H9 (cell line): ENCODE data around the gene NKX1-2. TPM values are rescaled to one million over a fixed set of nuclear protein-coding genes. Genes with fewer than 3 reads are reported as not detected.

ENCODE experiments used
- DNase-seq: peaks from one replicate; pipeline ENCODE4 v3.0.0-alpha.2; 2017
- H2AFZ ChIP-seq: one replicate; pipeline ENCODE4 v1.6.1; 2013; ENCODE audit warnings: mild to moderate bottlenecking, low read length, control low read depth, moderate library complexity
- H2AK5ac ChIP-seq: 2 replicates; pipeline ENCODE4 v1.6.1; 2013; ENCODE audit warnings: low read length, control low read depth, mixed read lengths; ENCODE audit not compliant: insufficient read length
- H2BK120ac ChIP-seq: one replicate; pipeline ENCODE4 v1.6.1; 2013; ENCODE audit warnings: low read depth, mild to moderate bottlenecking, low read length, control low read depth, inconsistent platforms; ENCODE audit not compliant: poor library complexity, severe bottlenecking
- H2BK12ac ChIP-seq: 2 replicates; pipeline ENCODE4 v1.6.1; 2013; ENCODE audit warnings: low read length, control low read depth, mixed read lengths, low read depth; ENCODE audit not compliant: insufficient read length
- H2BK15ac ChIP-seq: 2 replicates; pipeline ENCODE4 v1.6.1; 2013; ENCODE audit warnings: low read depth, low read length, control low read depth
- H2BK20ac ChIP-seq: one replicate; pipeline ENCODE4 v1.6.1; 2013; ENCODE audit warnings: low read depth, mild to moderate bottlenecking, low read length, control low read depth, inconsistent platforms; ENCODE audit not compliant: poor library complexity, severe bottlenecking
- H2BK5ac ChIP-seq: 2 replicates; pipeline ENCODE4 v1.6.1; 2013; ENCODE audit warnings: low read length, control low read depth, mixed read lengths; ENCODE audit not compliant: insufficient read length
- H3K14ac ChIP-seq: 2 replicates; pipeline ENCODE4 v1.6.1; 2013; ENCODE audit warnings: low read length, control low read depth; ENCODE audit not compliant: insufficient read depth
- H3K18ac ChIP-seq: 2 replicates; pipeline ENCODE4 v1.6.1; 2013; ENCODE audit warnings: low read depth, mild to moderate bottlenecking, mixed read lengths, low read length, control low read depth; ENCODE audit not compliant: insufficient read length
- H3K23ac ChIP-seq: 2 replicates; pipeline ENCODE4 v1.6.1; 2013; ENCODE audit warnings: low read length, control low read depth, mixed read lengths, low read depth; ENCODE audit not compliant: insufficient read length
- H3K23me2 ChIP-seq: 2 replicates; pipeline ENCODE4 v1.6.1; 2013; ENCODE audit warnings: low read depth, mild to moderate bottlenecking, mixed read lengths, low read length, control low read depth; ENCODE audit not compliant: insufficient read length, poor library complexity, severe bottlenecking
- H3K27ac ChIP-seq: 2 replicates; pipeline ENCODE4 v1.5.1; 2013; ENCODE audit warnings: low read length, control low read depth, mixed read lengths, low read depth; ENCODE audit not compliant: insufficient read length
- H3K27me3 ChIP-seq: 2 replicates; pipeline ENCODE4 v1.6.1; 2013; ENCODE audit warnings: low read length, control low read depth, inconsistent platforms; ENCODE audit not compliant: insufficient read depth
- H3K4ac ChIP-seq: 2 replicates; pipeline ENCODE4 v1.6.1; 2013; ENCODE audit warnings: low read depth, mild to moderate bottlenecking, control low read depth, inconsistent platforms, low read length, moderate library complexity
- H3K4me1 ChIP-seq: 2 replicates; pipeline ENCODE4 v1.6.1; 2013; ENCODE audit warnings: low read length, control low read depth, inconsistent platforms; ENCODE audit not compliant: insufficient read depth
- H3K4me2 ChIP-seq: 2 replicates; pipeline ENCODE4 v1.6.1; 2013; ENCODE audit warnings: low read length, control low read depth, mixed read lengths; ENCODE audit not compliant: insufficient read length, insufficient read depth
- H3K56ac ChIP-seq: 2 replicates; pipeline ENCODE4 v1.6.1; 2013; ENCODE audit warnings: low read depth, mild to moderate bottlenecking, mixed read lengths, low read length, control low read depth; ENCODE audit not compliant: insufficient read length
- H3K79me1 ChIP-seq: 2 replicates; pipeline ENCODE4 v1.6.1; 2013; ENCODE audit warnings: low read depth, mild to moderate bottlenecking, moderate library complexity, low read length, control low read depth, inconsistent platforms; ENCODE audit not compliant: insufficient read depth, poor library complexity, severe bottlenecking
- H3K79me2 ChIP-seq: 2 replicates; pipeline ENCODE4 v1.6.1; 2013; ENCODE audit warnings: low read length, control low read depth, inconsistent platforms; ENCODE audit not compliant: insufficient read depth
- H3K9ac ChIP-seq: 2 replicates; pipeline ENCODE4 v1.6.1; 2013; ENCODE audit warnings: low read length, control low read depth, mixed read lengths; ENCODE audit not compliant: insufficient read length; ENCODE audit errors: extremely low read depth
- H3K9me3 ChIP-seq: one replicate; pipeline ENCODE4 v1.6.1; 2013; ENCODE audit warnings: low read depth, low read length, inconsistent platforms; ENCODE audit not compliant: control insufficient read depth
- H3T11ph ChIP-seq: one replicate; pipeline ENCODE4 v1.6.1; 2013; ENCODE audit warnings: mild to moderate bottlenecking, low read length, control low read depth, inconsistent platforms
- H4K20me1 ChIP-seq: one replicate; pipeline ENCODE4 v1.6.1; 2013; ENCODE audit not compliant: control insufficient read depth, insufficient read length, insufficient read depth
- H4K5ac ChIP-seq: 2 replicates; pipeline ENCODE4 v1.6.1; 2013; ENCODE audit warnings: low read depth, mild to moderate bottlenecking, mixed read lengths, low read length, control low read depth; ENCODE audit not compliant: insufficient read length
- H4K8ac ChIP-seq: replicated peaks from 2 replicates; pipeline ENCODE4 v1.6.1; 2013; ENCODE audit warnings: low read length, control low read depth, mixed read lengths, low read depth; ENCODE audit not compliant: insufficient read length
- H4K91ac ChIP-seq: 2 replicates; pipeline ENCODE4 v1.6.1; 2013; ENCODE audit warnings: low read depth, mild to moderate bottlenecking, moderate library complexity, mixed read lengths, low read length, control low read depth; ENCODE audit not compliant: insufficient read length
- H3K27ac Mint-ChIP-seq, 3 experiments: 2 replicates in 2 of 3; 3 replicates in 1 of 3; pipeline ENCODE4 v1.8.0; 2020 to 2021; ENCODE audit warnings: mixed read lengths in 3 of 3, mild to moderate bottlenecking in 1 of 3, moderate library complexity in 1 of 3
- H3K27me3 Mint-ChIP-seq: 2 replicates; pipeline ENCODE4 v1.8.0; 2021; ENCODE audit warnings: low read depth, mild to moderate bottlenecking, moderate library complexity, mixed read lengths
- H3K36me3 Mint-ChIP-seq, 3 experiments: 2 replicates in 2 of 3; 3 replicates in 1 of 3; pipeline ENCODE4 v1.8.0; 2020 to 2021; ENCODE audit warnings: low read depth in 3 of 3, mixed read lengths in 3 of 3; ENCODE audit not compliant: insufficient read depth in 1 of 3
- H3K4me1 Mint-ChIP-seq, 2 experiments: 2 replicates each; pipeline ENCODE4 v1.8.0; 2020; ENCODE audit warnings: mixed read lengths in 2 of 2
- H3K4me3 Mint-ChIP-seq, 2 experiments: 2 replicates in 1 of 2; 3 replicates in 1 of 2; pipeline ENCODE4 v1.8.0; 2020 to 2021; ENCODE audit warnings: mild to moderate bottlenecking in 2 of 2, mixed read lengths in 2 of 2, moderate library complexity in 1 of 2
- H3K9me3 Mint-ChIP-seq, 2 experiments: 2 replicates in 1 of 2; 3 replicates in 1 of 2; pipeline ENCODE4 v1.8.0; 2020; ENCODE audit warnings: mild to moderate bottlenecking in 2 of 2, mixed read lengths in 2 of 2, moderate library complexity in 1 of 2
- WGBS: extraction: QIAGEN DNeasy Blood & Tissue Kit; methylation state at CpG from one replicate; pipeline ENCODE4 v1.1.7; 2013; ENCODE audit warnings: missing lambda C conversion rate, low lambda C conversion rate, mixed read lengths; ENCODE audit not compliant: insufficient read length; ENCODE audit errors: extremely low coverage; 5-methylcytosine and 5-hydroxymethylcytosine counted together
- total RNA-seq: library from RNA; stranded (reverse); gene quantifications from 2 replicates; pipeline ENCODE4 v1.2.1, GENCODE V29; 2021
- TF ChIP-seq, protein P1 (sequence below): fragments of 200-600 bp; sonication (generic); conservative IDR thresholded peaks from 3 replicates; pipeline ENCODE4 v1.8.0; 2021; ENCODE audit warnings: antibody characterized with exemption, mild to moderate bottlenecking

Gene NKX1-2
- total RNA-seq, 1 experiment from 2014 or later = 15.3 TPM

DNA sequence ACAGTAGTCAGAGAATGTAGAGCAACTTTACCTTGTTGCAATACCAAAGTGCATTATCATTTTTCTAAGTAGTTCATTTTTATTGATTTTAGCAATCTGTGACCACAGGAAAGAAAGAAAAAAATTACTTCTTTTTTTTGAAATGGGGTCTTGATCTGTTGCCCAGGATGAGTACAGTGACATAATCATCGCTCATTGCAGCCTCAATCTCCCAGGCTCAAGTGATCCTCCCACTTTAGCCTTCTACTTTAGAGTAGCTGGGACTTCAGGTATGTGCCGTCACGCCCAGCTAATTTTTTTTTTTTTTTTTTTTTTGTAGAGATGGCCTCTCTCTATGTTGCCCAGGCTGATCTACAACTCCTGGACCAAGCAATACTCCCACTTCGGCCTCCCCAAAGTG is 19.8 kb downstream of the NKX1-2 start:
- no peak overlapping the region for H2AFZ ChIP-seq
- H3K4me3 Mint-ChIP-seq = no peak overlapping the region
- no peaks in the 10 kb centered on the region for H3K36me3 Mint-ChIP-seq
- peaks cover 2% of the 10 kb centered on the region for H3K27me3 Mint-ChIP-seq
- no peak overlapping the region for H3K23ac ChIP-seq
- no peaks in the 10 kb centered on the region for H3K23me2 ChIP-seq
- H4K5ac ChIP-seq = no peak overlapping the region
- no peak overlapping the region for H2BK120ac ChIP-seq
- H3K9me3 ChIP-seq = no peaks in the 10 kb centered on the region
- H4K8ac ChIP-seq = no peak overlapping the region
- H4K20me1 ChIP-seq = no peaks in the 10 kb centered on the region
- no peaks in the 10 kb centered on the region for H3K4me1 ChIP-seq
- H3K4me2 ChIP-seq = no peak overlapping the region
- H2AK5ac ChIP-seq = no peak overlapping the region
- no CpG with 5 or more reads among the region's 4 CpGs for WGBS
- H3K14ac ChIP-seq = no peak overlapping the region
- H2BK15ac ChIP-seq = no peak overlapping the region
- H3K79me2 ChIP-seq = no peaks in the 10 kb centered on the region
- H3K27me3 ChIP-seq = no peaks in the 10 kb centered on the region
- H3K4me1 Mint-ChIP-seq = peaks cover 15 to 18% of the 10 kb centered on the region in 2 experiments
- no peak overlapping the region for H3K4ac ChIP-seq
- no peaks in the 10 kb centered on the region for H3K79me1 ChIP-seq
- no peak for DNase-seq
- H2BK5ac ChIP-seq = no peak overlapping the region
- no peak overlapping the region for H3K18ac ChIP-seq
- no peak overlapping the region for H3K27ac Mint-ChIP-seq
- TF ChIP-seq, protein P1, sequence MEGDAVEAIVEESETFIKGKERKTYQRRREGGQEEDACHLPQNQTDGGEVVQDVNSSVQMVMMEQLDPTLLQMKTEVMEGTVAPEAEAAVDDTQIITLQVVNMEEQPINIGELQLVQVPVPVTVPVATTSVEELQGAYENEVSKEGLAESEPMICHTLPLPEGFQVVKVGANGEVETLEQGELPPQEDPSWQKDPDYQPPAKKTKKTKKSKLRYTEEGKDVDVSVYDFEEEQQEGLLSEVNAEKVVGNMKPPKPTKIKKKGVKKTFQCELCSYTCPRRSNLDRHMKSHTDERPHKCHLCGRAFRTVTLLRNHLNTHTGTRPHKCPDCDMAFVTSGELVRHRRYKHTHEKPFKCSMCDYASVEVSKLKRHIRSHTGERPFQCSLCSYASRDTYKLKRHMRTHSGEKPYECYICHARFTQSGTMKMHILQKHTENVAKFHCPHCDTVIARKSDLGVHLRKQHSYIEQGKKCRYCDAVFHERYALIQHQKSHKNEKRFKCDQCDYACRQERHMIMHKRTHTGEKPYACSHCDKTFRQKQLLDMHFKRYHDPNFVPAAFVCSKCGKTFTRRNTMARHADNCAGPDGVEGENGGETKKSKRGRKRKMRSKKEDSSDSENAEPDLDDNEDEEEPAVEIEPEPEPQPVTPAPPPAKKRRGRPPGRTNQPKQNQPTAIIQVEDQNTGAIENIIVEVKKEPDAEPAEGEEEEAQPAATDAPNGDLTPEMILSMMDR = no peak
- H3K56ac ChIP-seq = no peak overlapping the region
- no peak overlapping the region for H3K9ac ChIP-seq
- no peak overlapping the region for H3K27ac ChIP-seq
- H3K9me3 Mint-ChIP-seq = no peaks in the 10 kb centered on the region
- H2BK12ac ChIP-seq = no peak overlapping the region
- H2BK20ac ChIP-seq = no peak overlapping the region
- H3T11ph ChIP-seq = no peak overlapping the region
- H4K91ac ChIP-seq = no peak overlapping the region
